ENCODE results near the gene CDON.
A peak's percentile ranks its signal among the peaks of the same experiment; 100 is the strongest.

CDON gene

GRCh38 chr11:126048197-126048596 is 14.5 kb downstream of the CDON start:
- no peak for TF ChIP-seq CTCF (IDR thresholded peaks at IDR 0.05; ENCODE audit: low read depth, low read length)
- DNase-seq (ENCODE audit: low read depth in 2 of 2) = no peak
- H3K4me3 ChIP-seq (replicated peaks in 1 of 2; ENCODE audit: low read depth in 2 of 2, low read length in 2 of 2) = no peak overlapping the region

- TF ChIP-seq CTCF (IDR thresholded peaks at IDR 0.05; ENCODE audit: low read depth, low read length) = no peak
- DNase-seq (ENCODE audit: low read depth in 2 of 2) = no peak
- H3K4me3 ChIP-seq (replicated peaks in 1 of 2; ENCODE audit: low read depth in 2 of 2, low read length in 2 of 2) = no peak overlapping the region
Observed at GRCh38 chr11:126046570-126047195, 16.0 kb downstream of the CDON start.

GRCh38 chr11:126039485-126040271 is 23.0 kb downstream of the CDON start:
- no peak for DNase-seq (ENCODE audit: low read depth in 2 of 2)
- TF ChIP-seq CTCF (IDR thresholded peaks at IDR 0.05; ENCODE audit: low read depth, low read length) = no peak
- H3K4me3 ChIP-seq (replicated peaks in 1 of 2; ENCODE audit: low read depth in 2 of 2, low read length in 2 of 2) = no peak overlapping the region

- TF ChIP-seq CTCF (IDR thresholded peaks at IDR 0.05; ENCODE audit: low read depth, low read length) = no peak
- no peak for DNase-seq (ENCODE audit: low read depth in 2 of 2)
- no peak overlapping the region for H3K4me3 ChIP-seq (replicated peaks in 1 of 2; ENCODE audit: low read depth in 2 of 2, low read length in 2 of 2)
Observed at GRCh38 chr11:126035718-126036117, 26.9 kb downstream of the CDON start.

GRCh38 chr11:126034933-126035425 is 27.7 kb downstream of the CDON start:
- no peak for DNase-seq (ENCODE audit: low read depth in 2 of 2)
- no peak overlapping the region for H3K4me3 ChIP-seq (replicated peaks in 1 of 2; ENCODE audit: low read depth in 2 of 2, low read length in 2 of 2)
- TF ChIP-seq CTCF (IDR thresholded peaks at IDR 0.05; ENCODE audit: low read depth, low read length) = no peak

- no peak for TF ChIP-seq CTCF (IDR thresholded peaks at IDR 0.05; ENCODE audit: low read depth, low read length)
- DNase-seq (ENCODE audit: low read depth in 2 of 2) = peak in 1 of 2 donors; percentile 27
Observed at GRCh38 chr11:126034039-126034932, 28.4 kb downstream of the CDON start.

More at GRCh38 chr11:126034039-126034932, 28.4 kb downstream of the CDON start:
- no peak overlapping the region for H3K4me3 ChIP-seq (replicated peaks in 1 of 2; ENCODE audit: low read depth in 2 of 2, low read length in 2 of 2)
